ENCODE results near the gene CEP85L.

Gene CEP85L

DNA sequence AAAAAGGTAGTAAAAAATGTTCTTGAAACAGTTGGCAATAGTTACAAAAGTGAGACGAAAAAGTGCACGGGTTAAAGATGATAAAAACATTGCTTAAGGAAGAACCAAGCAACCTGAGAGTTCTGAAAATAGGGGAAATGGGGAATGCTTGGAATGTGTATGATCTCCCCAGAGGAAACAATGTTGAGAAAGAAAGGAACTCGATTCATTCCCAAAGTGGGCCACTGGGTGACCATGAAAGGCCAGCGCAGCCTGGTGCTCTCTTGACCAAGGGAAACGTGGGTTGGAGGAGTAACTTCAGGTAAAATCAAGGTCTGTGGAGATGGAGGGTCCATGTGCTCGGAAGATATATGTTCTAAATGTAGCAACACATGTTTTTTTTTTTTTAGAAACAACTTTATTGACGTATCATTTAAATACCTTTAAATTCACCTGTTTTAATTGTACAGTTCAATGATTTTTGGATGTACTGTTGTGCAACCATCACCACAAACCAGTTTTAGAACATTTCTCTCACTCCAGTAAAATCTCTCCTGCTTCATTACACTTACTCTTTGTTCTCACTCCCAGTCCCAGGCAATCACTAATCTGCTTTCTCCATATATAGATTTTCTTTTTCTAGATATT, 34.5 kb upstream of the CEP85L start:
- Histone ChIP-seq H3K9ac (ENCODE audit: low read length) (no peak overlapping the region), H3K79me2 (ENCODE audit: control insufficient read depth, insufficient read depth, low read length) (no peaks in the 10 kb centered on the region), H3K27me3 (ENCODE audit: insufficient read depth, low read length, poor library complexity) (no peaks in the 10 kb centered on the region), H3K18ac (ENCODE audit: low read length) (no peak overlapping the region), H3K36me3 (ENCODE audit: control insufficient read depth, insufficient read depth, low read length) (no peaks in the 10 kb centered on the region), H2BK120ac (ENCODE audit: low read depth, low read length) (no peak overlapping the region), H3K4me1 (ENCODE audit: control insufficient read depth, low read depth, low read length) (no peaks in the 10 kb centered on the region), H4K8ac (ENCODE audit: low read depth, low read length) (no peak overlapping the region), H3K4ac (ENCODE audit: low read depth, low read length) (no peak overlapping the region), H3K56ac (ENCODE audit: low read length) (no peak overlapping the region), H3K23ac (ENCODE audit: low read length) (no peak overlapping the region), H2BK5ac (ENCODE audit: low read length) (no peak overlapping the region), H3K4me2 (ENCODE audit: low read length) (no peak overlapping the region), H3K27ac (ENCODE audit: low read depth, low read length) (no peak overlapping the region), H3K4me3 (ENCODE audit: low read length) (no peak overlapping the region), H2AK5ac (ENCODE audit: low read length) (no peak overlapping the region), H3K79me1 (ENCODE audit: low read length) (no peaks in the 10 kb centered on the region), H2BK15ac (replicated peaks; ENCODE audit: low read depth) (no peak overlapping the region), H4K5ac (ENCODE audit: low read length) (no peak overlapping the region)
- WGBS (ENCODE audit: extremely low coverage, insufficient coverage, low lambda C conversion rate): no CpG with 5 or more reads among the region's 7 CpGs
- peak; percentile 61 for DNase-seq

DNA sequence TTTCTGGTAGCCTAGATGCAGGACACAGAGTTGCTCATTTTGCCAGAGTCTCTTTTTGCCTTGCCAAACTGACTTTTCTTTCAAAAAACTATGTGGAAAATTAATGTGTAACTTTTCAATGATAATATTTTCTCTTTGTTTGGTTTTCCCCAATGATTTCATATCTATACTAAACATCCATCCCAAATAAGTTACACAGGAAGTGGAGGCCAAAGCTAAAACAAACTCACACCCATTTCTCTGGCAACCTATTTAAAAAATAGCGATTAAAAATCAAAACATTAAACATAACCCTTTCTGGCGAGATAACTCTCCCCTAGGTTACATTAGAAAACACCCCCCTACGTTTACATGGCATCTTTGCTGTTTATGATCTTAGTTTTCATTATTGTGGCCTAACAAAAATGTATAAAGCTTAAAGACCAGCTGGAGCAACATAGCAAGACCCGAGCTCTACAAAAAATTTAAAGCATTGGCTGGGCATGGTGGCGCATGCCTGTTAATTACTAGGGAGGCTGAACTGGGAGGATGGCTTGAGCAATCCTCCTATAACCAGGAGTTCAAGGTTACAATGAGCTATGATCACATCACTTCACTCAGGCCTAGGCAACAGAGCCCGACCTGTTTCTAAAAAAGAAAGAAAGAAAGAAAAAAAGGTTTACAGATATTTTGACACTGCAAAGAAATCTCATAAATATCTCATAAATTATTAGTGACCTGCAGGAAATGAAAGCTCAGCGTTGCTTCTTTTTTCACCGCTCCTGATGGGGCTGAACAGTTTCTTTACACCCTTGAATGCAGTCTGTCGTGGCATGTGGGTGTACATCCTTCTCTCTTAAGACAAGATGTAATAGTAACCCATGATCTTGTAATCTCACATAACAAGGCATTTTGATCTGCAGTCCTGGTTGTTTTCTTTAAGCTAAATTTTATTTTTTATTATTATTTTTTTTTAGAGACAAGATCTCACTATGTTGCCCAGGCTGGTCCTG, 32.8 kb upstream of the CEP85L start:
- Histone ChIP-seq H4K8ac (ENCODE audit: low read depth, low read length) (no peak overlapping the region), H3K36me3 (ENCODE audit: control insufficient read depth, insufficient read depth, low read length) (no peaks in the 10 kb centered on the region), H3K56ac (ENCODE audit: low read length) (no peak overlapping the region), H4K5ac (ENCODE audit: low read length) (no peak overlapping the region), H3K27ac (ENCODE audit: low read depth, low read length) (no peak overlapping the region), H3K79me2 (ENCODE audit: control insufficient read depth, insufficient read depth, low read length) (no peaks in the 10 kb centered on the region), H3K4me3 (ENCODE audit: low read length) (no peak overlapping the region), H3K23ac (ENCODE audit: low read length) (no peak overlapping the region), H2BK5ac (ENCODE audit: low read length) (no peak overlapping the region), H3K9ac (ENCODE audit: low read length) (no peak overlapping the region), H3K27me3 (ENCODE audit: insufficient read depth, low read length, poor library complexity) (no peaks in the 10 kb centered on the region), H3K18ac (ENCODE audit: low read length) (no peak overlapping the region), H2AK5ac (ENCODE audit: low read length) (no peak overlapping the region), H3K4ac (ENCODE audit: low read depth, low read length) (no peak overlapping the region), H2BK120ac (ENCODE audit: low read depth, low read length) (no peak overlapping the region), H3K79me1 (ENCODE audit: low read length) (no peaks in the 10 kb centered on the region), H3K4me2 (ENCODE audit: low read length) (no peak overlapping the region), H2BK15ac (replicated peaks; ENCODE audit: low read depth) (no peak overlapping the region), H3K4me1 (ENCODE audit: control insufficient read depth, low read depth, low read length) (no peaks in the 10 kb centered on the region)
- DNase-seq: no peak
- WGBS (ENCODE audit: extremely low coverage, insufficient coverage, low lambda C conversion rate): no CpG with 5 or more reads among the region's 9 CpGs

DNA sequence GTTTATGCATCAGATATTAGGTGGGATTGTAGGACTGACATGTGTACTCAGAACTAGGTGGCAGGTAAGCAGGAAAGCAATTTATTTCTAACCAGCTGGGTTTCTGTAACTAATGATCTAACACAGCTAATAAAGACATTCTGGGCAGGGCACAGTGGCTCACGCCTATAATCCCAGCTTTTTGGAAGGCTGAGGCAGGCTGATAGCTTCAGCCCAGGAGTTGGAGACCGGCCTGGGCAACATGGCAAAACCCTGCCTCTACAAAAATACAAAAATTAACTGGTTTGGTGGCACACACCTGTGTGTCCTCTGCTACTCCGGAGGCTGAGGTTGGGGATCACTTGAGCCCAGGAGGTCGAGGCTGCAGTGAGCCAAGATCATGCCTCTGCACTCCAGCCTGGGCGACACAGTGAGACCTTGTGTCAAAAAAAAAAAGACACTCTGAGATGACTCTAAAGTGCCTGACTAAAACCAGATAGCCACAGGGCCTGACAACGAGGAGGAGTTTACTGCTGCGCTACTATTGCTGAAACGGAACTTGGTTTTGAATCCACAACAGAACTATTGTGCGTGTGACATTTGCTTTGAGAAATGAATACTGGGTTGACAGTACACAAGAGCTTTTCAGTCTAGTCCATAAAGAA, 29.2 kb upstream of the CEP85L start:
- Histone ChIP-seq H3K56ac (ENCODE audit: low read length) (no peak overlapping the region), H3K4ac (ENCODE audit: low read depth, low read length) (no peak overlapping the region), H3K4me3 (ENCODE audit: low read length) (no peak overlapping the region), H4K5ac (ENCODE audit: low read length) (no peak overlapping the region), H3K9ac (ENCODE audit: low read length) (no peak overlapping the region), H2BK5ac (ENCODE audit: low read length) (no peak overlapping the region), H2BK15ac (replicated peaks; ENCODE audit: low read depth) (no peak overlapping the region), H3K79me2 (ENCODE audit: control insufficient read depth, insufficient read depth, low read length) (no peaks in the 10 kb centered on the region), H3K4me1 (ENCODE audit: control insufficient read depth, low read depth, low read length) (no peaks in the 10 kb centered on the region), H3K79me1 (ENCODE audit: low read length) (no peaks in the 10 kb centered on the region), H3K36me3 (ENCODE audit: control insufficient read depth, insufficient read depth, low read length) (no peaks in the 10 kb centered on the region), H3K4me2 (ENCODE audit: low read length) (no peak overlapping the region), H4K8ac (ENCODE audit: low read depth, low read length) (no peak overlapping the region), H2BK120ac (ENCODE audit: low read depth, low read length) (no peak overlapping the region), H3K18ac (ENCODE audit: low read length) (no peak overlapping the region), H3K27ac (ENCODE audit: low read depth, low read length) (no peak overlapping the region), H2AK5ac (ENCODE audit: low read length) (no peak overlapping the region), H3K27me3 (ENCODE audit: insufficient read depth, low read length, poor library complexity) (no peaks in the 10 kb centered on the region), H3K23ac (ENCODE audit: low read length) (no peak overlapping the region)
- DNase-seq: no peak
- WGBS (ENCODE audit: extremely low coverage, insufficient coverage, low lambda C conversion rate): no CpG with 5 or more reads among the region's 9 CpGs

DNA sequence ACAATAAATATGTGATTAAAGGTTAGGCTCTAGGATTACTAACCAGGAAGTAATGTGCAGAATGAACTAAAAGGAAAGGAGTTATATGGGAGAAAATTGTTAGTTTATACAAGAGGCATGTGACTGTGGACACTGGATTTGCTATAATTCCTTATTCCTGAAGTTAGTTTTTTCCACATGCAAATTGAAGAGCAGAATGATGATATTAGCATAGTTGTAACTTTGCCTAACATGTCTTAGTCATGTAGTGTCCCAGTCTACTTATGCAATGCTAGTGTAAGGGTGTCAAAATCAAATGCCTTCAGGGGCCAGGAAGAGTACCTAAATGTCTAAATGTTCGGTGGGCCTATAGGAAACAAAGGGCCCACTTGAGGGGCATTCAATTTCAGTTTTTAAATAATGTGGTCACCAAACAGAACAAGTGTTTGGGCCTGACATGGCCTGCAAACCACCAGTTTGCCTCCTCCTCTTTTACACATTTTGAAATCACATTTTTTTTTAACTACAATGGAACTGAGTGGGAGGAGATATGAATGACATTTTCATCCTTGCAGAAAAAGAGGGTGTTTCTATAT, 28.0 kb upstream of the CEP85L start:
- Histone ChIP-seq H3K4me1 (ENCODE audit: control insufficient read depth, low read depth, low read length) (no peaks in the 10 kb centered on the region), H4K8ac (ENCODE audit: low read depth, low read length) (no peak overlapping the region), H2BK15ac (replicated peaks; ENCODE audit: low read depth) (no peak overlapping the region), H3K27me3 (ENCODE audit: insufficient read depth, low read length, poor library complexity) (no peaks in the 10 kb centered on the region), H2AK5ac (ENCODE audit: low read length) (no peak overlapping the region), H3K4me2 (ENCODE audit: low read length) (no peak overlapping the region), H3K18ac (ENCODE audit: low read length) (no peak overlapping the region), H3K9ac (ENCODE audit: low read length) (no peak overlapping the region), H3K79me2 (ENCODE audit: control insufficient read depth, insufficient read depth, low read length) (no peaks in the 10 kb centered on the region), H3K4me3 (ENCODE audit: low read length) (no peak overlapping the region), H3K23ac (ENCODE audit: low read length) (no peak overlapping the region), H3K79me1 (ENCODE audit: low read length) (no peaks in the 10 kb centered on the region), H2BK120ac (ENCODE audit: low read depth, low read length) (no peak overlapping the region), H4K5ac (ENCODE audit: low read length) (no peak overlapping the region), H3K36me3 (ENCODE audit: control insufficient read depth, insufficient read depth, low read length) (no peaks in the 10 kb centered on the region), H3K4ac (ENCODE audit: low read depth, low read length) (no peak overlapping the region), H2BK5ac (ENCODE audit: low read length) (no peak overlapping the region), H3K27ac (ENCODE audit: low read depth, low read length) (no peak overlapping the region), H3K56ac (ENCODE audit: low read length) (no peak overlapping the region)
- WGBS (ENCODE audit: extremely low coverage, insufficient coverage, low lambda C conversion rate): no CpG with 5 or more reads among the region's 1 CpG
- no peak for DNase-seq

DNA sequence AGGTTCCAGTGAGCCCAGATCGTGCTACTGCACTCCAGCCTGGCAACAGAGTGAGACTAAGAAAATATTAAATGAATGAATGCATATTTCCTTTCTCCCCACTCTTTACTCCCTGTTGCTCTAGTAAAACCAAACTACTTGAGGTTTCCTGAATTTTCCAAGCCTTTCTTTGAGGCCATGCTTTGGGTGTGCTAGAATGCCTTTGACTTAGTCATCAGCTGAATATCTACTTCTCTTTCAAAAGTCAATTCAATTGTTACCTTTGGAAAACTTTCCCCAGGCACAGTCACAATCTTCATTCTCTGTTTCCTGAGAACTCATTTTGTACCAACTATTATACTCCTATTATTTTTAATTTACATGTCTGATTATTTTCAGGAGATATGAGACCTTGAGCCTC, 27.5 kb upstream of the CEP85L start:
- no peak overlapping the region for H3K27ac ChIP-seq (ENCODE audit: low read depth, low read length)
- H3K79me1 ChIP-seq (ENCODE audit: low read length): no peaks in the 10 kb centered on the region
- H3K36me3 ChIP-seq (ENCODE audit: control insufficient read depth, insufficient read depth, low read length): no peaks in the 10 kb centered on the region
- no peak overlapping the region for H2AK5ac ChIP-seq (ENCODE audit: low read length)
- H4K8ac ChIP-seq (ENCODE audit: low read depth, low read length): no peak overlapping the region
- DNase-seq: no peak
- H3K4me2 ChIP-seq (ENCODE audit: low read length): no peak overlapping the region
- H3K56ac ChIP-seq (ENCODE audit: low read length): no peak overlapping the region
- no peaks in the 10 kb centered on the region for H3K27me3 ChIP-seq (ENCODE audit: insufficient read depth, low read length, poor library complexity)
- no peak overlapping the region for H3K4me3 ChIP-seq (ENCODE audit: low read length)
- no peak overlapping the region for H2BK15ac ChIP-seq (replicated peaks; ENCODE audit: low read depth)
- no peak overlapping the region for H3K23ac ChIP-seq (ENCODE audit: low read length)
- H3K18ac ChIP-seq (ENCODE audit: low read length): no peak overlapping the region
- no peak overlapping the region for H2BK120ac ChIP-seq (ENCODE audit: low read depth, low read length)
- H3K4me1 ChIP-seq (ENCODE audit: control insufficient read depth, low read depth, low read length): no peaks in the 10 kb centered on the region
- no peak overlapping the region for H2BK5ac ChIP-seq (ENCODE audit: low read length)
- no peak overlapping the region for H4K5ac ChIP-seq (ENCODE audit: low read length)
- no peak overlapping the region for H3K4ac ChIP-seq (ENCODE audit: low read depth, low read length)
- H3K9ac ChIP-seq (ENCODE audit: low read length): no peak overlapping the region
- WGBS (ENCODE audit: extremely low coverage, insufficient coverage, low lambda C conversion rate): no CpG with 5 or more reads among the region's 1 CpG
- H3K79me2 ChIP-seq (ENCODE audit: control insufficient read depth, insufficient read depth, low read length): no peaks in the 10 kb centered on the region
